HG03139 (cell line): ENCODE measurements around the gene TRANK1.
A peak's percentile ranks its signal among the peaks of the same experiment; 100 is the strongest.

ENCODE experiments used
- ATAC-seq: cut with Tn5 transposase; IDR thresholded peaks from one replicate; pipeline ENCODE4 v1.9.1; 2021; ENCODE audit not compliant: unreplicated experiment

TRANK1 gene

GRCh38 chr3:36859494-36859893 is 85.4 kb downstream of the TRANK1 start:
- ATAC-seq: no peak

GRCh38 chr3:36852071-36852470 is 92.8 kb downstream of the TRANK1 start:
- no peak for ATAC-seq

- no peak for ATAC-seq
These were observed 94.1 kb downstream of the TRANK1 start for GRCh38 chr3:36850743-36851142.

- ATAC-seq: no peak
These were observed 98.4 kb downstream of the TRANK1 start for GRCh38 chr3:36846406-36846805.

- peak; percentile 79 for ATAC-seq
These were observed 101.5 kb downstream of the TRANK1 start for GRCh38 chr3:36843065-36844051.

- no peak for ATAC-seq
These were observed 102.6 kb downstream of the TRANK1 start for GRCh38 chr3:36842275-36842674.

- no peak for ATAC-seq
These were observed 104.4 kb downstream of the TRANK1 start for GRCh38 chr3:36840453-36840921.

GRCh38 chr3:36837089-36837488 is 107.8 kb downstream of the TRANK1 start:
- ATAC-seq: no peak

- no peak for ATAC-seq
These were observed 111.6 kb downstream of the TRANK1 start for GRCh38 chr3:36833160-36833814.

- no peak for ATAC-seq
These were observed 112.4 kb downstream of the TRANK1 start for GRCh38 chr3:36832406-36832805.

GRCh38 chr3:36827133-36827532 is 117.7 kb downstream of the TRANK1 start:
- no peak for ATAC-seq

- no peak for ATAC-seq
These were observed 118.6 kb downstream of the TRANK1 start for GRCh38 chr3:36826240-36826639.

- no peak for ATAC-seq
These were observed 120.4 kb downstream of the TRANK1 start for GRCh38 chr3:36824443-36824842.

GRCh38 chr3:36823806-36824205 is 121.0 kb downstream of the TRANK1 start:
- no peak for ATAC-seq

GRCh38 chr3:36820083-36820482 is 124.8 kb downstream of the TRANK1 start:
- ATAC-seq: no peak

- no peak for ATAC-seq
These were observed 126.9 kb downstream of the TRANK1 start for GRCh38 chr3:36817806-36818533.

- no peak for ATAC-seq
These were observed 129.5 kb downstream of the TRANK1 start for GRCh38 chr3:36815375-36815774.

GRCh38 chr3:36814776-36815175 is 130.1 kb downstream of the TRANK1 start:
- ATAC-seq: peak; percentile 61

GRCh38 chr3:36814066-36814717 is 130.7 kb downstream of the TRANK1 start:
- no peak for ATAC-seq

GRCh38 chr3:36813305-36813704 is 131.5 kb downstream of the TRANK1 start:
- no peak for ATAC-seq

- no peak for ATAC-seq
These were observed 132.6 kb downstream of the TRANK1 start for GRCh38 chr3:36812240-36812639.
